ENCODE results near the gene FKBP4.

The FKBP4 gene

DNA sequence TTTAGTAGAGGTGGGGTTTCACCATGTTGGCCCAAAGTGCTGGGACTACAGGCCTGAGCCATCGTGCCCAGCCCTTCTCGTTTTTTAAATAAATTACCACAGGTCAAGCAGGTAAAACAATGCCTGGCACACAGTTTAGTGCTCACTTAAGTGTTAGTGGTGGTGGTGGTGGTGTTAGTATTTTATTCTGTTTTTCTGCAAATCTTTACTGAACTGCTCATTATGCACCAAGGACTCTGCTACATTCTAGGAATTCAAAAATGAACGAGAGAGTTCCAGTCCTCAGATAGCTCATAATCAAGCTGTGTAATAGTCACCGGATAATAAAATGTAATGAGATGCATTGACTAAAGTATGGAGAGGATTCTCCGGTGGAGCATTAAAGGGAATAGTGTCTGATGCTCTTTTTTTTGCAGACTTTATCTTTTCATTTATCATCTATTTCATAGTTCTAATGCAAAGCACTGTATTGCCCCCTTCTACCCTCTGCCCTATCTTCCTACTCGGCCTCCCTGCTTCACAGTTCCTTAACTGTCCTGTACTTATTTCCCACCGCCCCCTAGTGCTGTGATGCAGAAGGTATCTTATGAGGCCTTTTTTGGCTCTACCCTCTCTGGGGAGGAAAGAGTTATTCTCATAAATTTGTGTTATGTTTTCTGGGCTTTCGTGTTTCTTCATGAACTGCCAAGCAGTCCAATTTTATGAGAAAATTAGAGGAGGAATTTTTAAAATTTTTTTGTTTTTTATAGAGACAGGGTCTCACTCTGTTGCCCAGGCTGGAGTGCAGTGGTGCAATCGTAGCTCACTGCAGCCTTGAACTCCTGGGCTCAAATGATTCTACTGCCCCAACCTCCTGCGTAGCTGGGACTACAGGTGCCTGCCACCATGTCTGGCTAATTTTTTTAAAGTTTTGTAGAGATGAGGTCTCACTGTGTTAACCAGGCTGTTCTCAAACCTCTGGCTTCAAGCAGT is 18.7 kb downstream of the FKBP4 start:
- DNase-seq (ENCODE audit: low read depth), result no peak

DNA sequence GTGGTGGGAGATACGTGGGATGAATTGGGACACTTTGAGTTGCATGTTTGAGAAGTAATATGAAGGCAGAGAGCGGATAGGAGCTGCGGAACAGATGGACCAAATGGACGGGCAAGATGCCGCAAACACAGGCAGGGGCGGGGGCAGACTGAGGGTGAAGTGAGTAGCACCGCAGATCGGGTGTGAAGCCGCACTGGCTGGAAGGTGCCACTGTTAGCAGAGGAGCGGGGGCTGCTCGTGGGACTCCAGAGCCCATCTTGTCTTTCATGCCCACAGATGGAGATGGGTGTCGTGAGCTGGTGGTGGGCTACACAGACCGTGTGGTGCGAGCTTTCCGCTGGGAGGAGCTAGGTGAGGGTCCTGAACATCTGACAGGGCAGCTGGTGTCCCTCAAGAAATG is 25.0 kb downstream of the FKBP4 start:
- no peak for DNase-seq (ENCODE audit: low read depth)

DNA sequence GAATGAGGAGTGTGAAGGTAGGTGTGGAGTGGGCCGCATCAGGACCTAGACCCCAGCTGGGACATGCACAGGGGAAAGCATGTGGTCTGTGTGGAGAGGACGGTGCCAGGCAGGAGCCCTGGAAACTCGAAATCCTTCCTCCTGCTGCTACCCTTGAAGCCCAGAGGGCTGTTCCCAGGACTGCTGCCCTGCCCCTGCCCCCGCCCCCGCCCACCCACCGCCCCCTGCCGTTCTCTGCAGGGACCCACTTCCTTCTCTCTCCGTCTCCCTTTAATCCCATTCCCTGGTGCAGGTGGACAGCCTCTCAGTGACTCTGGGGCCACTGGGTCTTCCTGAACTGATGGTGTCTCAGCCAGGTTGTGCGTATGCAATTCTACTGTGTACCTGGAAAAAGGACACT is 25.7 kb downstream of the FKBP4 start:
- no peak for DNase-seq (ENCODE audit: low read depth)

DNA sequence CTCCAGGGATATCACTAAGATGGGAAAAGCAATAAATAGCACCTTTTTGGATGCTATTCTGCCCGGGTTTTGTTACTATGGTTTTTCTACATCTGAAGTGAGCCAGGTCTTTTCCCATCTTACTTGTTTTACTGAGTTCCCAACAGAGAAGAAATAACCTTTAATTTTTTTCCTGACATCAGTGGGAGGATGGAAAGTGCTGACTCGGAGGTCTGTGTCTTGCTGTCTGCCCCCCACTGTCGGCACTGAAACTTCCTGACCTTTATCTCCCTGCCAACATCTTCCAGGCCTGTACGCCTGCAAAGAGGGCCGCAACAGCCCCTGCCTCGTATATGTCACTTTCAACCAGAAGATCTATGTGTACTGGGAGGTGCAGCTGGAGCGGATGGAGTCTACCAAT is 28.7 kb downstream of the FKBP4 start:
- no peak for DNase-seq (ENCODE audit: low read depth)

DNA sequence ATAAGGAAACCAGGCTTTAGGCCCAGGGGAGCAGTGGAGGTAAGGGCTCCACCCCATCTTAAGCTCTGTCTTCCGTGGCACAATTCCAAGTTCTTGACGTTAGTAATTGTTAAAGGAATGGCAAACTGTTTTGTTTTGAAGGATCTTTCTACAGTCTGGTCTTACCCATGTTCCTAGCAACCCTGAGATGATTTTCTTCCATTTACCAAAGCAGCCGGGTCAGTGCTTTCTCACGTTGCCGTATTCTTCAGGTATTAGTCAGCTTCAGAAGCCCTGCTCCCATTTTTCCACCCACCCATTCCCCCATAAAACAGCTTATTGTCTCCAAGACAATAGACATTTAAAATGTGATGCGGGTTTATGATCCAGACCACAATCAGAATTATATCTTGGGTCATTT is 29.8 kb downstream of the FKBP4 start:
- DNase-seq (ENCODE audit: low read depth), result no peak

DNA sequence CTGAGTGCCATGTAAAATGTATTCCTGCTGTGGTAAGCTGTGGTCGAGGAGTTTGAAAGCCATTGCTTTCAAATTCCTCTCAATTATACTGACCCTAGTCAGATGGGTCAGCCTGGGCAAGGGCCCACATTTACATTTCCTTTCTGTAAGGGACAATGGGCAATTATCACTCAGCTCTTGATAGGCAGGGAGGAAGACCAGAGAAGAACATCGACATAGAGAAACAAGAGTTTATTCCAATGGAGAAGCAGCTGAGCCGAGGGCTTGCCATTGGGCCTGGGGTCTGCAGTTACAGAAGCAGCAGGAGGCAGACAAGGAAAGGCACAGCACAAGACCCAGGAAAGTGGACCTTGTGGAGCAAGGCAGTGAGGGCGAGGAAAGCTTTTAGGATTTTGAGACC is 30.4 kb downstream of the FKBP4 start:
- DNase-seq (ENCODE audit: low read depth), result no peak

DNA sequence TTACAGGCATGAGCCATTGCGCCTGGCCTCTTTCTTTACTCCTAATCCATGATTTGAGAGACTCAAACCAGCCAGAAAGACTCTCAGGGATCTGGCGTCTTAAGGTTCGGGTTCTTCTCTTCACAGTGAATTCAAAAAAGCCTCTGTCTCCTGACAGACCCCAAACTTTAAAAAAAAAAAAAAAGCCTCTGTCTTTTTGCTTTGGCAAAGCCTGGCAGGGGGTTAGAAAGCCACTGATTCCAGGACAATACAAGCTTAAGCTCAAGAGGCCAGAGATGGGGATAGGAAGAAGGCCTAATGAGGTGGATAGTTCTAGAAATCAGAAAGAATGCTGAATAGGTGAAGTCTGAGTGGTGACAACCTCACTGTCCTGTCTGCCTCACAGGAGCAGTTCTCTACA is 31.3 kb downstream of the FKBP4 start:
- no peak for DNase-seq (ENCODE audit: low read depth)

DNA sequence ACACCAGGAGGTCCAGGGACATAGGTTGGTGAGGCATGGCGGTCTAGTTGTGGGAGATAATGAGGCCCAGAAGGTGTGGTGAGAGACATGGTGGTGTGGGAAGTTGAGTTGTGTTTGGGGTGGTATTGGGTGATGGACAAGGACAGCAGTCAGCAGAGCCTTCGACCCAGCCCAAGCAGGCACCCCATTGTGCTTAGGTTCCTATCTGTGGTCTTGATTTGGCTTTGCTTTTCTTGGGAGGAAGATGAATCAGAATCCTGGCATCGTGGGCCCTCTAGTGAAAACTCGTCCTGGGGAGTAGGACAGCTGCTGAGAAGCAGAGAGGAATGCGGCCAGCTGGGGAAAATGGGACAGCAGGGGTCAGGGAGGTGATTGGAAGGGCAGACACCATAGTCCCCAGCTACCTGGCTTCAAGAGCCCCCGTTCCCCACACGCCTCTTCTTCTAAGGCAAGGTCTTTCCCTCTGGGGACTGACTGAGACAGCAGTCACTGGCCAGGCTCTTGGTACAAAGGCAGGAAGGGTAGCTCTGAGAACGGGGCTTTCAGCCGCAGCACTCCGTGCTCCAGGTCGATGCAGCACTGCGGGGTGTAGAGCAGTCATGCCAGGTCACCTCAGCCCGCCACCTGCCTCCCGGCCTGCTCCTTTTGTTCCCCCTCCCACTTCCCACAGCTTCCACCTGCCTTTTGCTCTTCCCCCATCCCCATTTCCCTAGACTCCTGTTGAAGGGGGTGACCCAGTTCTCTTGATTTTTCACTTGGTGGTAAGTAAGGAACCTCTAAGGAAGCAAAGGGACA is 32.1 kb downstream of the FKBP4 start:
- no peak for DNase-seq (ENCODE audit: low read depth)

DNA sequence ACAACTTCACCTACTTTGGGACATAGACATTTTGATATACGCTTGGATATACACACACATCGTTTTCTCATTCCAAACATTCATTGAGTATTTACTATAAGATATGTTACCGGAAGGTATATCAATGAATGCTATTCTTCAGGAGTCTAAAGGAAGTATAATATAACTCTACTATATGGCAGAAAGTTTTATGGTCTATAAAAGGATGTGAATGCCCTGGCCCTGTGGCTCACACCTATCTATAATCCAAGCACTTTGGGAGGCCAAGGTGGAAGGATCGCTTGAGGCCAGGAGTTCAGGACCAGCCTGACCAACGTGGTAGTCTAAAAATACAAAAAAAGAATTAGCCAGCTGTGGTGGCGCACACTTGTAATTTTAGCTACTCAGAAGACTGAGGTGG is 34.5 kb downstream of the FKBP4 start:
- DNase-seq (ENCODE audit: low read depth), result no peak

DNA sequence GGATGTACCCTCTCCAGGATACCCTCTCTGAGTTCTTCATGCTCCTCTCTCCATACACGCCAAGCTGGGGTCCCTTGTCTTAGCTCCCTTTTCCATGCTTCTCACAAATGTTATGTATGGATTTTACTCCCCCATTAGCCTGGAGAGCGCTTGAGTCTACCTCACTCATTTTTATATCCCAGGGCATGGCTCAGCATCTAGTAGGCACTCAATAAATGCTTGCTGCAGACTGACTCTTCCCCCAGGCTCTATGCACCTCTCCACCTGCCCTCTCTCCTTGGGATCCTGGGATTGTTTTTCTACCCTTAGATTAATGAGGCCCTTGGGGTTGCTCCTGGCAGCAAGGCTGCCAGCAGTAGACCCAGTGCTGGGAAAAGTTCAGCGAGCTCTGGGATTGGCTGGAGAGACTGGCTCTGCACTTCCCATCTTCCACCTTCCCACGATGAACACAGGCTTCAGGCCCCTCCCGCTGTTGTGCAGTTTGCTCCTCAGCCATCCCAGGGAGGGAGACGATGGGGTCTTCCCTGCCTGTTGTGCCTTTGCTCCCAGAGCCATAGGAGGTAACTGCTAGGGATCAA is 37.9 kb downstream of the FKBP4 start:
- DNase-seq (ENCODE audit: low read depth), result no peak

DNA sequence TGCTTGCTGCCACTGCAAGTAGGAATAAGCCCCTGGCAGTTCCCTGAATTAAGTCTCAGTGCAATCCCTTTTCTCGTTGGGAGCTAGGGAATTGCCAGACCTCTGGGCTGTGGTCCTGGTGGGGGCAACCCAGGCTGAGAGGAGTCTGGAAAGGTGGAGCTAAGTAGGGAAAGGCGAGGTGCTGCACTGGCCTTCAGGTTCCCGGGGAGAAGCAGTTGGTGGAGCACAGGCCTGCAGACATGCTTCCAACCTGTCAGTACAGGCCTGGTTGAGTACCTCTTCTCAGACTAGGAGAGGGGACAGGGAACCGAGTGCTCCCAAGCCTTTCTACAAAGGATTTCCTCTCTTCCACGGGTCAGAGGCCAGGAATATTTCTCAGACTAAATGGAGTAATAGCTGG is 38.6 kb downstream of the FKBP4 start:
- no peak for DNase-seq (ENCODE audit: low read depth)

DNA sequence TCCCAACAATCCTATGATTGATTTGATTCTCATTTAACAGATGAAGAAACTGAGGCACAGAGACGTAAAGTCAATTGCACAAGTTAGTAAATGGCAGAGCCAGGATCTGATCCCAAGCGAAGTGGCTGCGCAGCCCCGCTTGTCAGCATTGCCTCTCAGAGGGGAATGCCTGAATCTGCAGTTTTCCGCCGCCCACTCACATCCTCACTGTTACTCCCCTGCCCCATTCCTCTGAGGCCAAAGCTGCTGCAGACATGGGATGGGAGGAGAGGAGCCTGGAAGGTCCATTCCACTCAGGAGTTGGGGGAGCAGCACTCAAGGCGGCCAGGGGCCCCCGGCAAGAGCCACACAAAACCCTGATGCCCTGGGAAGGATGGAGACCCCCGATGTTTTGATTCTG is 39.0 kb downstream of the FKBP4 start:
- DNase-seq (ENCODE audit: low read depth), result no peak

DNA sequence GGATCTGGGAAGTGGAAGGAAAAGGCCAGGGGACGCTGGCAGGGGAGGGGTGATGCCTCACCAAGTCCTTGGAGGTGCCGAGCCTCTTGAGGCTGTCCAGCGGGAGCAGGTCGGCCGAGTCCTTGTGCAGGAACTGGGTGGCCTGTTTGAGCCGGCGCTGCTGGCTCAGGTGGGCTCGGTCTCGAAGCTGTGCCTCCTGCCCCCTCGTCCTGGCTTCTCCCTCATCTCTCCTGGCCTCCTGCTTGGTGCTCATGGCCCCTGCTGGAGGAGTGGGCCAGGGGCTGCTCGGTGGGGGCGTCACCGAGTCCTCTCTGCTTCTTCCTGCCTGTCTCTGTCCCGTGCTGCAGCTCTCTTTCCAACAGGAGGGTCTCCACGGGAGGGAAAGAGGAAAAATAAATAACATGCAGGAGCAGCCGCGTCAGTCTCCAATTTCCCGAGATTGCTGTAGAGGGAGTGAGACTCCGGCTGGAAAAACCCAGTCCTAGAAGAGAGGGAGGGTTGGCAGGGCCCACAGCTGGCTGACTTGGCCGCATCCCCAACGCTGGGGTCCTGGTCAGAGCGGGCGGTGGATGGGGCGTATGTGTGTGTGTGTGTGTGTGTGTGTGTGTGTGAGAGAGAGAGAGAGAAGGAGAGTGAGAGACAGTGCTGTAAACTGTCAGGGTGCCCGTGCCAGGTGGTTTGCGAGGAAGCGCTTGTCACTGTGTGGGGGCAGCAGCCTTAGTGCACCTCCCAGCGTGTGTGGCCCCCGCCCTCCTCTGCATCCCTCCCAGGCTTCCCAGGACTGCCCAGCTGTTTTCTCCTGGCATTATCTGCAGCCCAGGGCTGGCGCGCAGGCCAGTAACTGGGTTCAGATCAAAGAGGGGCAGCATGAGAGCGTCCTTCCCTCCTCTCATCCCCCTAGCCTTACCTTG is 40.1 kb downstream of the FKBP4 start, which contains the start of gene NRIP2:
Gene NRIP2 (minus strand): TSS at position 455 of the 911 bp plus-strand sequence. CDS start 52 bp downstream, at position 403.
- DNase-seq (ENCODE audit: low read depth), result no peak

DNA sequence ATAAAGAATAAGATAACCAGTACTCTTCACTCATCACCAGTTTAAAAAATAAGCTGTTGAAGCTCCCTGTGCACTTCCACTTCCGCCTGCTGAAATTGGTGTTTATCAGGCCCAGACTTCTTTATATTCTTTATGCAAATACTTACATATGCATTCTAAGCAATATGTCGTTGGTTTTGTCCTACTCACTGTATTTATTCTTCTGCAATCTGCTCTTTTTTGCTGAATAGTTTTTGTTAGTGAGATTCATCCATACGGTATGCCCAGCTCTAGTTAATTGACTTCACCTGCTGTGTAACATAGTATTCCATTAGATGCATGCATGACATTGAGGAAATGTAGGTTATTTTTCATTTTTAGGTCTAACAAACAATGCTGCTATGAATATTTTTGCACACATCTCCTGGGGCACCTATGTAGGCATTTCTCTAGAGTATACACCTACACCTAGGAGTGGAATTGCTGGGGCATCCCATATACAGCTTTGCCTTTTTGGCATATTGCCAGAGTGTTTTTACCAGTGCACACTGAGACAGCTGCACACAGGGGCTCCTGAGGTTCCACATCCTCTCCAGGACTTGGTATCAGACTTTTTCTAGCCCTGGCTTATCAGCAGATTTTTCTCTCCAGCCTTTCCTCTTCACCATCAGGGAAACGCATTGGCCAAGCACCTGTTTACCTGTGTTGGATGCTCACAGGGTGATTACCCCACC is 41.1 kb downstream of the FKBP4 start:
- DNase-seq (ENCODE audit: low read depth), result no peak

DNA sequence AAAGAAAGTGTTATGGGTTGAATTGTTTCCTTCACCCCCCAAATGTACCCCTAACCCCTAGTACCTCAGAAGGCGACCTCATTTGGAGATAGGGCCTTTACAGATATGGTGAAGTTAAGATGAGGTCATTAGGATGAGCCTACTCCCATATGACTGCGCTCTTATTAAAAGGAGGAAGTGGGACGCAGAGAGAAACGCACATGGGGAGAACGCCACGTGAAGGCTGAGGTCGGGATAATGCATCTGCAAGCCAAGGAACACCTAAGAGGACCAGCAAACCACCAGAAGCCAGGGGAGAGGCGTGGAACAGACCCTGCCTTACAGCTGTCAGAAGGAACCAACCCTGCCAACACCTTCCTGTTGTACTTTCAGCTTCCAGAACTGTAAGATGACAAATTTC is 41.8 kb downstream of the FKBP4 start:
- DNase-seq (ENCODE audit: low read depth), result no peak

DNA sequence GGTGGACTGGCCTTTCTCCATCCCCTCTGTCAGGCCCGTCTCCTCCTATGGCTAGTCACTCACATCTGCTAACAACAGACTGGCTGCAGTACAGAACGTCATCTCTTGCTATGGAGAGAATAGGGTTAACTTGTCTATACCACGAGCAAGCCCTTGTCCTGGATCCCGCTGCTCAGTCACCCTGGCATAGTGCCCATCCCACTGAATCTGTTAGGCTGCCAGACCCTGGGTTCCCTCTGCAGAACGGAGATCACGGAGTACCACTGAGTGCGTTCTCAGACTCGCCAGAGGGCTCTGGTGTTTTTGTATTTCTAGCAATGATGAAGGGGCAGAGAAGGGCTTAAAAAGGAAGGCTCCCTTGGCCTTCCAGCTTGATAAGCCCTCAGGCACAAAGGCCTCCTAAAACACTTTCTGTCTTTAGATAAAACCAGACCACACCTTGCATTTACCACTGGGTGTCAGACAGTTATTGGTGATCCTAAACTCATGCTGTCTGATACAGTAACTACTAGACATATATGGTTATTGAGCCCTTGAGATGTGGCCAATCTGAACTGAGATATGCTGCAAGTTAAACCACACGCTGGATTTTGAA is 46.4 kb downstream of the FKBP4 start:
- no peak for DNase-seq (ENCODE audit: low read depth)

DNA sequence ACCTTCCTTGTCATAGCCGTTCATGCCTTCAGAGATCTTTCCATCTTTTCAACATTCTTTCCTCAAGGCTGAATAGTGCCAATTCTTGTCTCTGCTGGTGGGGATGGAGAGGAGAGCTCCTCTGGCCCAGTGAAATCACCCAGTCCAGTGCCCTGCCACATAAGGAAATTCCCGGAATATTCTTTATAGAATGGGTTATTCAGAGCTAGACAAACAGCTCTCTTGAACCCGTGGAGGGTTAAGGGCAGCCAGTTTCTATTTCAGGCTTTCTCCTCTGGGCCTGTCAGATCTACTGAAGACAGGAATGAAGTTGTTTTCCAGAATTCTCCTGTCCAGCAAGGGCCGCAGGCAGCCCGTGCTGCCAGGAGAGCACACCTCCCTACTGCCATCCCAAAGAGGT is 48.2 kb downstream of the FKBP4 start:
- no peak for DNase-seq (ENCODE audit: low read depth)

DNA sequence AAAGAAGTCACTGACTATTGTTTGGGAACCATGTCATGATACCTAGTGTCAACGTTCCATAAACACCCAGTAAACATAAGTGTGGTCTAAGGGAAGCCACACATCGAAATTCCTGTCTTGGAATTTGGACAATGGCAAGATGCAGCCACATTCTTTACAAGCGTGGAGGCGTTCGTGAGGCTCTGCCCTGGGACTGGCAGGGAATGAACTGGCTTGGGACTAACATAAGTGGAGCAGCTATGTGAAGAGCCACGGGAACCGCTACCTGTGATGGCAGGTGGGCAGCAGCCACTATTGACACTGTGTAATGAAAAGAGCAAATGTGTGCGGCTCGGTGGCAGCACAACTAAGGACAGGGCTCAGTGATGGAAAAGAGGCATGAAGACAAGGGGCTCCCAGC is 50.0 kb downstream of the FKBP4 start:
- DNase-seq (ENCODE audit: low read depth), result no peak

DNA sequence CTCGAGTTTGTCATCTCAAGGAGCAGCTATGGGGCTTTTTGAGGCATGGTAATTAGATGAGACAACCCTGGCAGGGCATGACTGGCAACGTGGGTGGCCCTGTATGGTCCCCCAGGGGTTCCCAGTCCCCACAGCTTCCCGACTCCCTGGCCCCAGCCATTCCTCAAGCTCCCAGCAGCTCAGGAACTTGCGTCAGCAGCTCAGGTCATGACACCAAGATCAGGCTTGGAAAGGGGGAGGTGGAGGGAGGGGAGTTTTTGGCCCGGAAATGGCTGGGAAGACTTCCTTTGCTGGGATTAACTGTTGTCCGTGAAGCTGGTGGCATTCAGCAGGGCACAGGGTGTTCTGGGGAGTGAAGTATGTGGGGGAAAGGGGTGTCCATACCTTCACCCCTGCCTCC is 50.5 kb downstream of the FKBP4 start:
- no peak for DNase-seq (ENCODE audit: low read depth)

DNA sequence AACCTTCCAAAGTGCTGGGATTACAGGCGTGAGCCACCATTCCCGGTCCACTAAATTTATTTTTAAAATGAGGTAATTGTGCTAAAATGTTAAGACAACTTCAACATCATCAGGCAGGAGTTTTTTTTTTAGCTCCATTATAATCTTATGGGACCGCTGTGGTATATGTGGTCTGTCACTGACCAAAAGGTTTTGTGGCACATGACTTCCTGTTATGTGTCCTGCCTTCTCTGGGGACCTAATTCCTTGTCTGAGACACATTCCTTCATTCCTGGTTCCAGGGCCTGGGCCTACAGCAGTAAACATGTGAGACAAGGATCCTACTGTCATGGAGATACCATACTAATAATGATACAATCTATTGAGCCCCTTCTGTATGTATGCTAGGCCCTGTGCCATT is 57.2 kb downstream of the FKBP4 start:
- no peak for DNase-seq (ENCODE audit: low read depth)

DNA sequence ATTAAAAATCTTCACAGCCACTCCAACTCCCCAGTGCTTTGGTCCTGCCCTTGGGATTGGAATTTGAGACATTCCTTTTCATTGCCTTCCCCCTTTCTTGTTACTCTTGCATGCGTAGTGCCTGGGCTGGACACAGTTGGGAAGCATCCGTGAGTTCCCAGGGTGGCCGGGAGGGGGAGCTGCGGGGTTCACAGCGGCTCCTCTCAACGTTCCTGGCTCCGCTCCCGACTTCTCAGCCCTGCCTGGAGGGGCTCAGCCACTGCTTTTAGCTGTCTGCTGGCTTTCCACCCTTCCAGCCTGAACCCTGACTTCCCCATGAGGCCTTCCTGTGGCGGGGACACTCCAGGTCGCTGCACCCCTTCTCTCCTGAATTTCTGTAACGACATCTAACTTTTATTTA is 58.9 kb downstream of the FKBP4 start:
- DNase-seq (ENCODE audit: low read depth), result peak; percentile 21
